Fibroblast of the aortic adventitia (primary cell): ENCODE results near the gene LRP1B. TPM values are rescaled to one million over a fixed set of nuclear protein-coding genes. Genes with fewer than 3 reads are reported as not detected.

Source experiments
- DNase-seq: peaks from one replicate; pipeline ENCODE4 v3.0.0-alpha.2; 2010; ENCODE audit warnings: low read depth
- H3K4me3 ChIP-seq: 2 replicates; pipeline ENCODE4 v1.5.1; 2011; ENCODE audit warnings: low read depth, mild to moderate bottlenecking, control low read depth, low read length, moderate library complexity
- CTCF ChIP-seq: IDR thresholded peaks from 2 replicates; pipeline ENCODE4 v1.5.1; 2011; ENCODE audit warnings: mild to moderate bottlenecking, low read length, control low read depth, inconsistent platforms; ENCODE audit not compliant: insufficient read depth
- total RNA-seq: library from RNA; depleted of rRNA; stranded (reverse); fragments of >200 nt; gene quantifications from 2 replicates; pipeline ENCODE4 v1.2.3, GENCODE V29; 2012; ENCODE audit warnings: low replicate concordance

Gene LRP1B
- total RNA-seq, 1 donor, result 0.36 TPM

GRCh38 chr2:140621583-140622362 is 1509.0 kb downstream of the LRP1B start:
- DNase-seq, result no peak
- H3K4me3 ChIP-seq, result no peak overlapping the region
- TF ChIP-seq CTCF, result no peak

DNA sequence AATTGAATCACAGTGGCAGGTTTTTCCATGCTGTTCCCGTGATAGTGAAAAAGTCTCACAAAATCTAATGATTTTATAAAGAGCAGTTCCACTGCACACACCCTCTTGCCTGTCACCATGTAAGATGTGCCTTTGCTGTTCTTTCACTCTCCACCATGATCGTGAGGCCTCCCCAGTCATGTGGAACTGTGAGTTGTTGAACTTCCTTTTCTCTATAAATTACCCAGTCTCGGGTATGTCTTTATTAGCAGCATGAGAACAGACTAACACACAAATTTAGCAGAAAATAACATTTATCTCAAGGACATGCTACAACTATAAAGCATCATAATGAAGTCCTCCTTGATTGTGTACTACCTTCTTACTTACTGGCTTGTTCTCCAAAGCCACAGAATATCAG is 1526.0 kb downstream of the LRP1B start:
- DNase-seq, result no peak
- no peak for TF ChIP-seq CTCF
- H3K4me3 ChIP-seq, result no peak overlapping the region

DNA sequence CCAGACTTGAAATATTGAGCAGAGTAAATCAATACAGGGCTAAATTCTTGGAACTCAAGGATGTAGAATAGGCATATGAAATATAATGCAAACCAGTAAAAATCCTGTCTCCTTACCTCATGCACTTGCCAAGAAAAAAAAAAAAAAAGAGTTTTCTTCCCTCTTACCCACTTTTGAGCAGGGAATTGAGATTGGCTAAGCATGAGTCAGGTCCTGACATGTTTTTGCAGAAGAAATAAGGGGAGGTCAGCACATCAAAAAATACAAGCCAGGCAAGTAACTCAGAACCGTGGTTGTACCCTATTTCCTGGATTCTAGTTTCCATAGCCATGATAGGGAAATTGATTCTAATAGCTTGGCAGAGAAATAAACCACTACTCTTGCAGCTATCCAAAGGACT is 1526.7 kb downstream of the LRP1B start:
- TF ChIP-seq CTCF, result no peak
- DNase-seq, result peak; percentile 41
- no peak overlapping the region for H3K4me3 ChIP-seq

DNA sequence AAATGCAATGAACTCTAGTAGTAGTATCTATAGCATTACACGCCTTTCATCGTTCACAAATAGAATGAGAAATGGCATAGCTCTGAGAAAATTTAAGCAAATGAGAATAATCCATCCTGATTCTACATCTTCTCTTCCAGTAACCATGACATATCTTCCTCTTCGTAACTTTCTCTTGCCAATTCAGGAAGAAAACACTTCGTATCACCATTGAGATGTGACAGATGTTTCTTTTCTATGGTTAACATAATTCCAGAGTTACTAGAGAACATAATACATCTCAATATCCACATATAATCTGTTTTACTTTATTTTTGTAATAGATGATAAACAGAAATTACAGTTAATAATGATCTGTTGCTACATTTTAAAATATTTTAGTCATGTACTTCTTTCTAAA is 1527.4 kb downstream of the LRP1B start:
- no peak overlapping the region for H3K4me3 ChIP-seq
- peak; percentile 11 for DNase-seq
- no peak for TF ChIP-seq CTCF

DNA sequence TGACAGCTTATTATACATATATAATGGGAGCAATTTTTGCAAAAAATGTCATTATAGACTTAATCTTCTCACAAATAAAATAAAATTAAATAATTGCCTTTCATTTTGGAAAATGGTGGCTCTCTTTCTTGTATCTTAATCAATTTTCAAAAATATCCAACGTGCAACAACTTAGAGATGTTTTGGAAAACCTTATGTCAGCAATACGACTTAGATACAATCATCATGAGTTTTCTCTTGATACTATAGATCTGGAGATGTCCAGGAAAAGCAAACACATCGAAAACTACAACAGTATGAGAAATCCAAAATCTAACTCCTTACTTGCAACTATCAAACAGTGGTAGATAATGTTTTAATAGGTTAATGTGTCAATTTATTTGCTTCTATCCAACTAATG is 1529.0 kb downstream of the LRP1B start:
- H3K4me3 ChIP-seq, result no peak overlapping the region
- TF ChIP-seq CTCF, result no peak
- no peak for DNase-seq

DNA sequence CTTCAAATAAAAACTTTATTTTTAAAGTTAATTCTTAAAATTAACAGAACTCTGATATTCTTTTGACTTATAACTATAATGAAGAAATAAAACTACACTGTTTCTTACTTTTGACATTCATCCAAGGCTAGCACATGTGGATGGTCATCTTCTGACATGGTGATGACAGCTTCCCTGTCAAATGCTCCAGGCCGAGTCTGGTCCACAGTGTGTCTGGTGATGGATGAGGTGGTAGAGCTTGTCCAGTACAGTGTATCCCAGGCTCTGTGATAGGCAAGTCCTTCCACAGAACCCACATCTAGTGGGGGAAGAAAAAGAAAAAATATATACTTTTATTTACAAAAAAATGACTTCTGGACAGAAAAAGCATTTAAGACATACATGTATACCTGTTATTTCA is 1529.5 kb downstream of the LRP1B start:
- no peak for TF ChIP-seq CTCF
- DNase-seq, result no peak
- no peak overlapping the region for H3K4me3 ChIP-seq

GRCh38 chr2:140600116-140600515 is 1530.7 kb downstream of the LRP1B start:
- no peak for TF ChIP-seq CTCF
- H3K4me3 ChIP-seq, result no peak overlapping the region
- DNase-seq, result peak; percentile 63
